Trophoblast cell (in vitro differentiated cells and primary cell): ENCODE data around the gene EPN2.

Source experiments
- DNase-seq, 2 donors: peaks; one replicate each; pipeline ENCODE4 v3.0.0-alpha.2; 2016
- H2AFZ ChIP-seq: 2 replicates; pipeline ENCODE4 v1.6.1; 2013; ENCODE audit warnings: low read length, moderate library complexity, mild to moderate bottlenecking; ENCODE audit not compliant: insufficient read depth, poor library complexity
- H2AK5ac ChIP-seq: 2 replicates; pipeline ENCODE4 v1.6.1; 2013; ENCODE audit warnings: mild to moderate bottlenecking, low read length
- H2BK120ac ChIP-seq: 2 replicates; pipeline ENCODE4 v1.6.1; 2013; ENCODE audit warnings: low read length, mild to moderate bottlenecking, moderate library complexity; ENCODE audit not compliant: insufficient read depth, poor library complexity
- H2BK12ac ChIP-seq: 2 replicates; pipeline ENCODE4 v1.6.1; 2013; ENCODE audit warnings: mild to moderate bottlenecking, low read length, moderate library complexity
- H2BK5ac ChIP-seq: 2 replicates; pipeline ENCODE4 v1.6.1; 2013; ENCODE audit warnings: low read length, low read depth, moderate library complexity, mild to moderate bottlenecking; ENCODE audit not compliant: poor library complexity
- H3K14ac ChIP-seq: 2 replicates; pipeline ENCODE4 v1.6.1; 2013; ENCODE audit warnings: mild to moderate bottlenecking, low read length
- H3K18ac ChIP-seq: 2 replicates; pipeline ENCODE4 v1.6.1; 2013; ENCODE audit warnings: mild to moderate bottlenecking, low read length
- H3K23ac ChIP-seq: 2 replicates; pipeline ENCODE4 v1.6.1; 2013; ENCODE audit warnings: low read length
- H3K27ac ChIP-seq: 2 replicates; pipeline ENCODE4 v1.5.1; 2013; ENCODE audit warnings: low read depth, mild to moderate bottlenecking, inconsistent platforms, low read length, moderate library complexity
- H3K27me3 ChIP-seq: 2 replicates; pipeline ENCODE4 v1.6.1; 2013; ENCODE audit warnings: inconsistent platforms, mild to moderate bottlenecking, low read length, moderate library complexity; ENCODE audit not compliant: insufficient read depth
- H3K36me3 ChIP-seq, 2 experiments: 1 replicate in 1 of 2; 2 replicates in 1 of 2; pipeline ENCODE4 v1.6.1; 2013; ENCODE audit warnings: low read length in 2 of 2, mild to moderate bottlenecking in 2 of 2, moderate library complexity in 1 of 2; ENCODE audit not compliant: insufficient read depth in 2 of 2, control insufficient read depth in 1 of 2
- H3K4ac ChIP-seq: 2 replicates; pipeline ENCODE4 v1.6.1; 2013; ENCODE audit warnings: low read depth, mild to moderate bottlenecking, low read length, moderate library complexity
- H3K4me1 ChIP-seq, 2 experiments: 1 replicate in 1 of 2; 2 replicates in 1 of 2; pipeline ENCODE4 v1.6.1; 2013; ENCODE audit warnings: low read length in 2 of 2, mild to moderate bottlenecking in 2 of 2, moderate library complexity in 1 of 2; ENCODE audit not compliant: insufficient read depth in 2 of 2, control insufficient read depth in 1 of 2
- H3K4me2 ChIP-seq: 2 replicates; pipeline ENCODE4 v1.6.1; 2013; ENCODE audit warnings: inconsistent platforms, mild to moderate bottlenecking, low read length, moderate library complexity
- H3K4me3 ChIP-seq: 2 replicates; pipeline ENCODE4 v1.5.1; 2013; ENCODE audit warnings: mild to moderate bottlenecking, low read depth, low read length, inconsistent platforms
- H3K79me1 ChIP-seq: one replicate; pipeline ENCODE4 v1.6.1; 2013; ENCODE audit warnings: low read length
- H3K79me2 ChIP-seq: 2 replicates; pipeline ENCODE4 v1.6.1; 2013; ENCODE audit warnings: low read length, mild to moderate bottlenecking; ENCODE audit not compliant: control insufficient read depth, insufficient read depth, poor library complexity
- H3K9ac ChIP-seq: 2 replicates; pipeline ENCODE4 v1.6.1; 2013; ENCODE audit warnings: mild to moderate bottlenecking, low read length
- H3K9me3 ChIP-seq: 2 replicates; pipeline ENCODE4 v1.6.1; 2013; ENCODE audit warnings: low read depth, mild to moderate bottlenecking, control low read depth, inconsistent platforms, low read length; ENCODE audit not compliant: insufficient read depth
- H4K12ac ChIP-seq: 2 replicates; pipeline ENCODE4 v1.6.1; 2013; ENCODE audit warnings: low read depth, mild to moderate bottlenecking, low read length, moderate library complexity
- H4K8ac ChIP-seq: 2 replicates; pipeline ENCODE4 v1.6.1; 2013; ENCODE audit warnings: low read depth, mild to moderate bottlenecking, low read length, moderate library complexity
- H4K91ac ChIP-seq: one replicate; pipeline ENCODE4 v1.6.1; 2013; ENCODE audit warnings: low read depth, mild to moderate bottlenecking, low read length, moderate library complexity
- WGBS: extraction: QIAGEN DNeasy Blood & Tissue Kit; methylation state at CpG from one replicate; pipeline ENCODE4 v1.1.7; 2013; ENCODE audit warnings: missing lambda C conversion rate; ENCODE audit not compliant: insufficient read length, insufficient coverage; ENCODE audit errors: extremely low coverage; 5-methylcytosine and 5-hydroxymethylcytosine counted together

EPN2 gene

DNA sequence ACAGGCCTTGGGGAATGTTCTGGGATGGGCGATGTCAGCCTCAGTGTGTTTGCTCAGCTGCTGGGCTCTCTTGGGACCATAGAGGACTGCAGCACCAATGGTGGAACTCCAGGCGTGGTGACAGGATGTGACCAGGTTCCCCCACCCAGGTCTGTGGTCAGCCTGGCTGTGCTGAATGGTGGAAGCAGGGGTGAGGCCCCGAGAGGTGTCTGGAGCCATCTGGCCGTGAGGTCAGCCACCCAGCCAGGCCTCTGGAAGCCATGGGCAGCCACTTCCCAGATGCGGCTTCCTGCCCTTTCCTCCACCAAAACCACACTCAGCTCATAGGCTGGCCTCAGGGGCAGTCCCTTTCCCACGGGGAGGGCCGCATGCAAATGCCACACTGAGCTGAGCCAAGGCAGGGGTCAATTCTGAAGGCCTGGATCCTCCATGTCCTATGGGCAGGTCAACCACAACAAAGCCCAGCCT is 133.4 kb downstream of the EPN2 start:
- no CpG with 5 or more reads among the region's 7 CpGs for WGBS
- H3K4me3 ChIP-seq, result no peak overlapping the region

DNA sequence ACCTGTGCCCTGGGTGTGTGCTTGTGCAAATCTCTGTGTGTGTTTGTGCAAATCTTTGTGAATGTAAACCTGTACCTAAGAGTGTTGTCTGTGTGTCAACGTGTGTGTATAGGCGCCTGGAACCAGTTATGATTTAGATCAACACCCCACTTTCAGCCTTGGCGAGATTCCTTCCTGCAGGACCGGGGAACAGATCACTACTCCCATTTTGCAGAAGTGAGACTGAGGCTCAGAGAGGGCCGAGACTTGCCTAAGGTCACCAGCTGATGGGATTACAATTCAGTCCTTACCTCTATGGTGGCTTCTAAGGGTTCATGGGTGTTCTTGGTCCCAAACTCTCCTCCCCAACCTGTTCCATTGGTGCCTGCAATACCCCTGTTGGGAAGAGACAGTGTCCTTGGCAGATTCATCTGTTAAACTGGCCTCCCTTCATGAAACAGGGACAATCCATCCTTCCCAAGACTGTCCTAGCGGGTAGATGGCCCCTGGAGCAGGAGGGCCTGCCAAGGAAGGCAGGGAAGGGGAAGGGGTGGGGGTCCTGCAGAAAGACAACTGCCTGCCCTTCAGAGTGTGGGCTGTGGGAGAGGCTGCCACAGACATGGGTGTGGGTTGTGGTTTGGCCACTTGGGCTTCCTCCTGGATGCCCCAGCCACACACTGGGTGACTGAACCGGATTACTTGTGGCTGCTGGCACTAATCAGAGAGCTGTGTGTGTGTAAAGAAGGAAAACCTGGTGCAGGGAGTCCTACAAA is 134.3 kb downstream of the EPN2 start:
- H3K4me2 ChIP-seq, result no peak overlapping the region
- H2BK12ac ChIP-seq, result no peak overlapping the region
- H3K23ac ChIP-seq, result no peak overlapping the region
- no peak overlapping the region for H4K12ac ChIP-seq
- no peak overlapping the region for H3K4me3 ChIP-seq
- H3K27me3 ChIP-seq, result no peaks in the 10 kb centered on the region
- no peak overlapping the region for H4K8ac ChIP-seq
- DNase-seq, result no peak
- no peak overlapping the region for H3K18ac ChIP-seq
- no CpG with 5 or more reads among the region's 7 CpGs for WGBS
- no peak overlapping the region for H2AK5ac ChIP-seq
- no peak overlapping the region for H4K91ac ChIP-seq
- no peaks in the 10 kb centered on the region for H3K79me1 ChIP-seq
- H3K9me3 ChIP-seq, result peaks cover 4% of the 10 kb centered on the region
- H2BK5ac ChIP-seq, result no peak overlapping the region
- peaks cover 0 to 6% of the 10 kb centered on the region in 2 experiments for H3K4me1 ChIP-seq
- H2BK120ac ChIP-seq, result no peak overlapping the region
- H3K4ac ChIP-seq, result no peak overlapping the region
- no peak overlapping the region for H3K14ac ChIP-seq
- no peak overlapping the region for H3K27ac ChIP-seq
- H3K36me3 ChIP-seq, result no peaks in the 10 kb centered on the region
- H3K9ac ChIP-seq, result no peak overlapping the region
- no peak overlapping the region for H2AFZ ChIP-seq
- H3K79me2 ChIP-seq, result no peaks in the 10 kb centered on the region

More for the DNA sequence above, 133.4 kb downstream of the EPN2 start:
- H4K12ac ChIP-seq, result no peak overlapping the region
- H4K91ac ChIP-seq, result no peak overlapping the region
- H3K9me3 ChIP-seq, result peaks cover 4% of the 10 kb centered on the region
- no peaks in the 10 kb centered on the region for H3K27me3 ChIP-seq
- H3K23ac ChIP-seq, result no peak overlapping the region
- H3K79me1 ChIP-seq, result no peaks in the 10 kb centered on the region
- DNase-seq, result no peak
- no peak overlapping the region for H3K9ac ChIP-seq
- no peak overlapping the region for H2BK12ac ChIP-seq
- H3K27ac ChIP-seq, result no peak overlapping the region
- no peak overlapping the region for H3K4me2 ChIP-seq
- H4K8ac ChIP-seq, result no peak overlapping the region
- H2AFZ ChIP-seq, result no peak overlapping the region
- H3K14ac ChIP-seq, result no peak overlapping the region
- no peak overlapping the region for H3K4ac ChIP-seq
- peaks cover 0 to 6% of the 10 kb centered on the region in 2 experiments for H3K4me1 ChIP-seq
- no peak overlapping the region for H3K18ac ChIP-seq
- H2BK5ac ChIP-seq, result no peak overlapping the region
- H2AK5ac ChIP-seq, result no peak overlapping the region
- no peak overlapping the region for H2BK120ac ChIP-seq
- no peaks in the 10 kb centered on the region for H3K36me3 ChIP-seq
- no peaks in the 10 kb centered on the region for H3K79me2 ChIP-seq

DNA sequence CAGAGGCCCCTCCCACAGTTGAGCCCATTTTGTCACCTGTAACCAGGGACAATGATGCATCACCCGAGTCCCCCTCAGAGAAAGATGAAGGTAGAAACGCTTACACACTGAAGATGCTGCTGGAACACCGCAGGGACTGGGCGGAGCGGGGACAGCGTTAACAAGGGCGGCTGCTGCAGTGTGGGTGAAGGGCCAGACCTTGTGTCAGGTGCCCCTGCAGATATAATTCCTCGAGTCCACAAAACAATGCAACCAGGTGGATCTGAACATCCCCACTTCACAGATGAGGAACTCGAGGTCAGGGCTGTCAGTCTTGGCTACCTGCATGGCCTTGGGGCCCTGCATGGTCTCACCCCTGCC is 134.8 kb downstream of the EPN2 start:
- no peak overlapping the region for H3K9ac ChIP-seq
- H2BK12ac ChIP-seq, result no peak overlapping the region
- no peak for DNase-seq
- no peaks in the 10 kb centered on the region for H3K36me3 ChIP-seq
- no peak overlapping the region for H2AK5ac ChIP-seq
- H4K8ac ChIP-seq, result no peak overlapping the region
- H3K4me1 ChIP-seq, result peaks cover 0 to 6% of the 10 kb centered on the region in 2 experiments
- H3K4me2 ChIP-seq, result no peak overlapping the region
- no peak overlapping the region for H3K4ac ChIP-seq
- no peak overlapping the region for H3K27ac ChIP-seq
- H2BK120ac ChIP-seq, result no peak overlapping the region
- WGBS, result no CpG with 5 or more reads among the region's 9 CpGs
- no peaks in the 10 kb centered on the region for H3K79me1 ChIP-seq
- no peak overlapping the region for H4K91ac ChIP-seq
- H3K23ac ChIP-seq, result no peak overlapping the region
- H3K14ac ChIP-seq, result no peak overlapping the region
- H2BK5ac ChIP-seq, result no peak overlapping the region
- H3K27me3 ChIP-seq, result no peaks in the 10 kb centered on the region
- H3K18ac ChIP-seq, result no peak overlapping the region
- H3K9me3 ChIP-seq, result peaks cover 4% of the 10 kb centered on the region
- H3K4me3 ChIP-seq, result no peak overlapping the region
- H2AFZ ChIP-seq, result no peak overlapping the region
- H4K12ac ChIP-seq, result no peak overlapping the region
- no peaks in the 10 kb centered on the region for H3K79me2 ChIP-seq

DNA sequence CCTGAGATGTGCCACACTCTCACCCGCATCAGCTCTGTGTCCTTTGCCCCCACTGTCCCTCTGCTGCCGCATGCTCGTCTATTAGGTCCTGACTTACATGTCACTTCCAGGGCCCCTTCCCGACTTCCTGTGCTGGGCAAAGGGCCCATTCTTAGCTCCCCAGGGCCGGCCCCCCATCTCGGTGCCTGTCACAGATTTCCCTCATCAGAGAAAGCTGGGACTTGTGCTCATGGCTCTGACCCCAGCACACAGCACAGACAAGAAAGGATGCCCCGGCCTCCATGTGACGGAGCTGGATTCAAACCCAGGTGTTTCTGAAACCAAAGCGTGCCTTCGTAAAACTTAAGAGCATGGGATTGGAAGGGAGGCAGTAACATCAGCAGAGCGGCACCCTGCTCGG is 135.3 kb downstream of the EPN2 start:
- Histone ChIP-seq H2BK12ac (no peak overlapping the region), H3K36me3 (no peaks in the 10 kb centered on the region), H3K9ac (no peak overlapping the region), H4K91ac (no peak overlapping the region), H2AK5ac (no peak overlapping the region), H3K4me3 (no peak overlapping the region), H3K79me1 (peaks cover under 1% of the 10 kb centered on the region), H3K4me2 (no peak overlapping the region), H3K27me3 (no peaks in the 10 kb centered on the region), H4K8ac (no peak overlapping the region), H2AFZ (no peak overlapping the region), H4K12ac (no peak overlapping the region), H3K14ac (no peak overlapping the region), H2BK120ac (no peak overlapping the region), H3K4ac (no peak overlapping the region), H3K23ac (no peak overlapping the region), H3K9me3 (peaks cover 4% of the 10 kb centered on the region), H3K27ac (no peak overlapping the region), H3K18ac (no peak overlapping the region), H3K79me2 (peaks cover under 1% of the 10 kb centered on the region), H2BK5ac (no peak overlapping the region), H3K4me1 (peaks cover 0 to 6% of the 10 kb centered on the region in 2 experiments)
- no CpG with 5 or more reads among the region's 12 CpGs for WGBS
- no peak for DNase-seq
